ENCODE measurements around the gene ZNF692.
"Not testable (repeated sequence)": the region's sequence is repeated elsewhere in the genome, so short reads cannot be mapped to it uniquely, and the experiment has no call there.

ZNF692 gene

GRCh38 chr1:248807067-248807737 is 51.7 kb downstream of the ZNF692 start:
- peak; percentile 64 to 75 for ATAC-seq

GRCh38 chr1:248805876-248806275 is 53.0 kb downstream of the ZNF692 start:
- no peak for ATAC-seq

GRCh38 chr1:248804771-248805681 is 53.9 kb downstream of the ZNF692 start:
- peak; percentile 42 to 48 for ATAC-seq

DNA sequence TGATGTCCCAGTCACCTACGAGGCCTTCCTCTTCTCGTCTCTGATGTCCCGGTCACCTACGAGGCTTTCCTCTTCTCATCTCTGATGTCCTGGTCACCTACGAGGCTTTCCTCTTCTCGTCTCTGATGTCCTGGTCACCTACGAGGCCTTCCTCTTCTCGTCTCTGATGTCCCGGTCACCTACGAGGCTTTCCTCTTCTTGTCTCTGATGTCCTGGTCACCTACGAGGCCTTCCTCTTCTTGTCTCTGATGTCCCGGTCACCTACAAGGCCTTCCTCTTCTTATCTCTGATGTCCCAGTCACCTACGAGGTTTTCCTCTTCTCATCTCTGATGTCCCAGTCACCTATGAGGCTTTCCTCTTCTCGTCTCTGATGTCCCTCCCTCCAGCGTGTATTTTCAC is 55.4 kb downstream of the ZNF692 start:
- not testable (repeated sequence) for ATAC-seq

DNA sequence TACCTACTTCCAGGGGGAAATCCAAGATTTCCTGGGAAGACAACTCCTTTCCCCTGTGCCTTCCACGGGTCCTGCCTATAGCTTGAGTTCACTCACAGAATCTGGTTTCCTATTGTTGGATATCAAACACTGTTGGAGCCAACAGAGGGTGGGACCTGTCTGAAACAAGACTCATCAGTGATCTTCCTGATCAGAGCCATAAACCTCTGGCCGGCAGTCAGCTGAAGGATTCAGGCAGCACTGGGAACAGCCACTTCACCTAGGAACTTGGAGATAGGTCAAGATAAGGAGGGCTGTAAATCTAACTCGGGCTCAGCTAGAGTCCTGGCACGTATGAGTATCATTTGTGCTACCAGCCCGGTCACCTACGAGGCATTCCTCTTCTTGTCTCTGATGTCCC is 56.4 kb downstream of the ZNF692 start:
- no peak for ATAC-seq

GRCh38 chr1:248800459-248800858 is 58.4 kb downstream of the ZNF692 start:
- no peak for ATAC-seq
